OCI-LY1 (cell line): ENCODE measurements around the gene DHCR7.

Experiments used
- CTCF ChIP-seq: fragments of 200-600 bp; sonication (generic), shearing (Covaris generic); IDR thresholded peaks from 2 replicates; pipeline ENCODE4 v1.5.1; 2017; ENCODE audit warnings: mild to moderate bottlenecking, antibody characterized with exemption, low read length, moderate library complexity, mixed read lengths
- EZH2 ChIP-seq: fragments of 200-600 bp; sonication (generic), shearing (Covaris generic); IDR thresholded peaks from 2 replicates; pipeline ENCODE4 v1.8.0; 2017; ENCODE audit warnings: borderline replicate concordance, mixed run types, mild to moderate bottlenecking, antibody characterized with exemption, low read length, moderate library complexity, mixed read lengths

- TF ChIP-seq CTCF (no peak), EZH2 (no peak)
Measured at GRCh38 chr11:71482746-71483364, 34.7 kb upstream of the DHCR7 start.
